ENCODE results near the gene SUCNR1.

SUCNR1 gene

GRCh38 chr3:151899996-151900395 lies 26.6 kb downstream of the SUCNR1 start:
- TF ChIP-seq, protein P1, sequence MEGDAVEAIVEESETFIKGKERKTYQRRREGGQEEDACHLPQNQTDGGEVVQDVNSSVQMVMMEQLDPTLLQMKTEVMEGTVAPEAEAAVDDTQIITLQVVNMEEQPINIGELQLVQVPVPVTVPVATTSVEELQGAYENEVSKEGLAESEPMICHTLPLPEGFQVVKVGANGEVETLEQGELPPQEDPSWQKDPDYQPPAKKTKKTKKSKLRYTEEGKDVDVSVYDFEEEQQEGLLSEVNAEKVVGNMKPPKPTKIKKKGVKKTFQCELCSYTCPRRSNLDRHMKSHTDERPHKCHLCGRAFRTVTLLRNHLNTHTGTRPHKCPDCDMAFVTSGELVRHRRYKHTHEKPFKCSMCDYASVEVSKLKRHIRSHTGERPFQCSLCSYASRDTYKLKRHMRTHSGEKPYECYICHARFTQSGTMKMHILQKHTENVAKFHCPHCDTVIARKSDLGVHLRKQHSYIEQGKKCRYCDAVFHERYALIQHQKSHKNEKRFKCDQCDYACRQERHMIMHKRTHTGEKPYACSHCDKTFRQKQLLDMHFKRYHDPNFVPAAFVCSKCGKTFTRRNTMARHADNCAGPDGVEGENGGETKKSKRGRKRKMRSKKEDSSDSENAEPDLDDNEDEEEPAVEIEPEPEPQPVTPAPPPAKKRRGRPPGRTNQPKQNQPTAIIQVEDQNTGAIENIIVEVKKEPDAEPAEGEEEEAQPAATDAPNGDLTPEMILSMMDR (IDR thresholded peaks at IDR 0.05) = no peak
- Mint-ChIP-seq H3K27ac (no peak overlapping the region), H3K27me3 (ENCODE audit: low read depth, poor library complexity) (no peaks in the 10 kb centered on the region), H3K36me3 (ENCODE audit: low read depth) (no peaks in the 10 kb centered on the region), H3K4me3 (no peak overlapping the region), H3K4me1 (peaks cover 19% of the 10 kb centered on the region), H3K9me3 (no peaks in the 10 kb centered on the region)
- no peak for DNase-seq

GRCh38 chr3:151900460-151900859 lies 27.0 kb downstream of the SUCNR1 start:
- TF ChIP-seq, protein P1 (IDR thresholded peaks at IDR 0.05) = no peak
- H3K27me3 Mint-ChIP-seq (ENCODE audit: low read depth, poor library complexity) = no peaks in the 10 kb centered on the region

GRCh38 chr3:151900884-151901643 lies 27.6 kb downstream of the SUCNR1 start:
- TF ChIP-seq, protein P1 (IDR thresholded peaks at IDR 0.05) = no peak
- no peaks in the 10 kb centered on the region for H3K9me3 Mint-ChIP-seq
- no peaks in the 10 kb centered on the region for H3K27me3 Mint-ChIP-seq (ENCODE audit: low read depth, poor library complexity)
- peak overlapping the region; percentile 19 for H3K27ac Mint-ChIP-seq
- no peak overlapping the region for H3K4me3 Mint-ChIP-seq
- DNase-seq = no peak
- peaks cover 14% of the 10 kb centered on the region for H3K4me1 Mint-ChIP-seq
- no peaks in the 10 kb centered on the region for H3K36me3 Mint-ChIP-seq (ENCODE audit: low read depth)

More at GRCh38 chr3:151900460-151900859, 27.0 kb downstream of the SUCNR1 start:
- H3K4me1 Mint-ChIP-seq = peaks cover 17% of the 10 kb centered on the region
- H3K27ac Mint-ChIP-seq = no peak overlapping the region
- H3K4me3 Mint-ChIP-seq = no peak overlapping the region
- no peak for DNase-seq
- no peaks in the 10 kb centered on the region for H3K9me3 Mint-ChIP-seq
- no peaks in the 10 kb centered on the region for H3K36me3 Mint-ChIP-seq (ENCODE audit: low read depth)

DNA sequence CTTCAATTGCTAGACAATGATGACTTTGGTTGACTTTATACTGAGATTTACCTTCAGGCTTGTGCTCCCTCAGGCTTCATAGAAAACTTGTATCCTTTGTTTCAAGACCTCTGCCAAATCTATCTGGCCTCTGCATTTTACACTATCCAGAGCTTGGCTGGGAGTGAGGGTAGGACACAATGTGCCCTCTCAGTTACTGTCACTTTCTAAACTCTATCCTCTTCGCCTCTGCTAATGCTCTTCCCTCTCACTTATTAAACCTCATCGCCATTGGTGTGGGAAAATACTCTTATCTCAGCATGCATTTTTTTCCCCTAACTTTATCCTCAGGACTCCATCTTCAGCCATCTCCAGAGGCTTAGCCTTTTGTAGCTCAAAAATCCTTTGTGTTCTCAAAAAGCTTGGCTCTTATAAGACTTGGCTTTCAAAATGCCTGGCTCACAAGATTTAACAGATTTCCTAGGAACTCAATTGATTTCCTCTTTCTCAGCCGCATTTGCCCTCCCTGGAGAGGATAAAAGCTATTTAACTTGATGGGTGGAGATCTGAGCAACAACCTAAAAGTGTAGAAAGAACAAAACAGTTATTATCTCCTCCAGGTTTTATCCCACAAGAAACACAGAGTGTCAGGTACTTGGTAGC lies 28.3 kb downstream of the SUCNR1 start:
- H3K27me3 Mint-ChIP-seq (ENCODE audit: low read depth, poor library complexity) = no peaks in the 10 kb centered on the region
- no peak overlapping the region for H3K27ac Mint-ChIP-seq
- no peaks in the 10 kb centered on the region for H3K9me3 Mint-ChIP-seq
- no peaks in the 10 kb centered on the region for H3K36me3 Mint-ChIP-seq (ENCODE audit: low read depth)
- no peak for DNase-seq
- no peak overlapping the region for H3K4me3 Mint-ChIP-seq
- TF ChIP-seq, protein P1 (IDR thresholded peaks at IDR 0.05) = no peak
- H3K4me1 Mint-ChIP-seq = peaks cover 14% of the 10 kb centered on the region

DNA sequence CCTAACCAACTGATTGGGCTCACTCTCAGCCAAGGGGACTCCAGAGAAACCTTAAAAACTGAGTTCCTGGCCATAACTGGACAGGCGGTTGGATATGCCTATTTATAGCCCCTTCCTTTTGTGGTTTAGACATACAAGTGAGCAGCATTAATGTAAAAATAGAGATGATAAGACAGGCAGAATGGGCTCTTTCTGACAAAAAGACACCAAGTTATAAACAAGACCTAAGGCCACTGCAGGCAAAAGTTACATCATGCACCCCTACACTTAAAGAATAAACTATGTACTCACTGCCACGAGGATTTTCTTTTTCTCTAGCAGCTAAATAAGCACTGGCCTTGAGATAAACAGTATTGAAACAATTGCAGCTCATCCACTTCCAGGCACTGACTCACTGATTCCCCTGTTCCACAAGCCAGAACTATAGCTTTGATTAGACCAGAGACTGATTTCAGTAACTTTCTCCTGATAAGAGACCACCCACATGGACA lies 30.1 kb downstream of the SUCNR1 start:
- Mint-ChIP-seq H3K9me3 (no peaks in the 10 kb centered on the region), H3K27ac (no peak overlapping the region), H3K4me3 (no peak overlapping the region), H3K27me3 (ENCODE audit: low read depth, poor library complexity) (no peaks in the 10 kb centered on the region), H3K4me1 (peaks cover 14% of the 10 kb centered on the region), H3K36me3 (ENCODE audit: low read depth) (no peaks in the 10 kb centered on the region)
- TF ChIP-seq, protein P1 (IDR thresholded peaks at IDR 0.05) = no peak
- no peak for DNase-seq

Data from nephron progenitor cell (in vitro differentiated cells).